Measurements from ENCODE around the gene ZNF777. TPM values are rescaled to one million over a fixed set of nuclear protein-coding genes. Genes with fewer than 3 reads are reported as not detected.

ZNF777 gene
- polyA plus RNA-seq, 3 donors, result 0.13 to 2.0 (median 0.25) TPM

GRCh38 chr7:149385195-149385950, 75.5 kb downstream of the ZNF777 start:
- Histone ChIP-seq H3K9ac (ENCODE audit: insufficient read depth, low read length, poor library complexity, severe bottlenecking) (no peak overlapping the region), H3K27ac (ENCODE audit: low read depth in 1 of 2, low read length in 2 of 2) (no peak overlapping the region), H2AFZ (ENCODE audit: insufficient read depth, low read depth, low read length, poor library complexity, severe bottlenecking) (no peak overlapping the region), H3K4me1 (ENCODE audit: control insufficient read depth in 1 of 2, insufficient read depth in 2 of 2, low read length in 2 of 2) (no peaks in the 10 kb centered on the region), H3K4me2 (replicated peaks; ENCODE audit: extremely low read depth, low read length, poor library complexity, severe bottlenecking) (no peak overlapping the region), H3K79me2 (ENCODE audit: insufficient read depth, low read length) (no peaks in the 10 kb centered on the region), H4K20me1 (ENCODE audit: insufficient read depth, low read length) (no peaks in the 10 kb centered on the region), H3K9me3 (replicated peaks in 1 of 2; ENCODE audit: control insufficient read depth in 1 of 2, insufficient read depth in 1 of 2, low read length in 2 of 2) (peaks cover 8 to 27% of the 10 kb centered on the region in 2 donors), H3K27me3 (ENCODE audit: control insufficient read depth in 2 of 2, insufficient read depth in 2 of 2, low read length in 2 of 2) (peaks cover 0 to 2% of the 10 kb centered on the region in 2 donors), H3K4me3 (replicated peaks in 1 of 3; ENCODE audit: low read depth in 2 of 3, low read length in 3 of 3) (no peak overlapping the region), H3K36me3 (replicated peaks in 1 of 2; ENCODE audit: control insufficient read depth in 1 of 2, insufficient read depth in 2 of 2, low read length in 2 of 2) (no peaks in the 10 kb centered on the region)
- Mint-ChIP-seq H3K36me3 (no peaks in the 10 kb centered on the region), H3K27ac (no peak overlapping the region), H3K27me3 (ENCODE audit: low read depth in 3 of 3) (peaks cover 2 to 7% (median 6%) of the 10 kb centered on the region in 3 donors), H3K4me3 (no peak overlapping the region), H3K4me1 (no peaks in the 10 kb centered on the region), H3K9me3 (peaks cover 17 to 31% (median 20%) of the 10 kb centered on the region in 7 donors)
- intact Hi-C loops (cut with micrococcal nuclease), result no loop called here
- no peak for DNase-seq
- 93% methylated on average over 5 of the region's 9 CpGs for WGBS (ENCODE audit: insufficient coverage)
- no peak for TF ChIP-seq CTCF (IDR thresholded peaks at IDR 0.05)

Other genes starting within 250 kb of the ZNF777 start
- gene ZNF212, start 221.4 kb downstream of the ZNF777 start, polyA plus RNA-seq, result 1 to 10 TPM; 1.6 to 5.9 (median 2.3) TPM
- 10 to 100 TPM in 1 of 3 donors, 1 to 10 TPM in 2; 1.2 to 16.7 (median 1.5) TPM for gene ZNF783, start 198.9 kb downstream of the ZNF777 start, polyA plus RNA-seq
- 10 to 100 TPM in 1 of 3 donors, 1 to 10 TPM in 2; 7.5 to 25.6 (median 8.1) TPM for gene ZNF746, start 36.7 kb upstream of the ZNF777 start, polyA plus RNA-seq